Mesendoderm (in vitro differentiated cells): Measurements from ENCODE around the gene ADM5.

ENCODE experiments used
- DNase-seq: peaks from one replicate; pipeline ENCODE4 v3.0.0; 2013
- H2AK5ac ChIP-seq: 2 replicates; pipeline ENCODE4 v1.6.1; 2013; ENCODE audit warnings: low read length, inconsistent platforms
- H2BK120ac ChIP-seq: 2 replicates; pipeline ENCODE4 v1.6.1; 2013; ENCODE audit warnings: low read depth, mild to moderate bottlenecking, low read length, moderate library complexity, mixed read lengths
- H2BK15ac ChIP-seq: replicated peaks from 2 replicates; pipeline ENCODE4 v1.6.1; 2013; ENCODE audit warnings: low read depth, mild to moderate bottlenecking, moderate library complexity
- H2BK5ac ChIP-seq: 2 replicates; pipeline ENCODE4 v1.6.1; 2013; ENCODE audit warnings: low read length, inconsistent platforms
- H3K18ac ChIP-seq: 2 replicates; pipeline ENCODE4 v1.6.1; 2013; ENCODE audit warnings: mild to moderate bottlenecking, low read length, mixed read lengths
- H3K23ac ChIP-seq: one replicate; pipeline ENCODE4 v1.6.1; 2013; ENCODE audit warnings: low read length
- H3K27ac ChIP-seq: 2 replicates; pipeline ENCODE4 v1.5.1; 2013; ENCODE audit warnings: low read depth, mild to moderate bottlenecking, inconsistent platforms, low read length, moderate library complexity
- H3K27me3 ChIP-seq: 2 replicates; pipeline ENCODE4 v1.6.1; 2013; ENCODE audit warnings: low read length, control low read depth, mild to moderate bottlenecking, inconsistent platforms; ENCODE audit not compliant: insufficient read depth, poor library complexity
- H3K36me3 ChIP-seq: 2 replicates; pipeline ENCODE4 v1.6.1; 2013; ENCODE audit warnings: low read length, inconsistent platforms; ENCODE audit not compliant: control insufficient read depth, insufficient read depth
- H3K4ac ChIP-seq: one replicate; pipeline ENCODE4 v1.6.1; 2013; ENCODE audit warnings: low read depth, mild to moderate bottlenecking, low read length, moderate library complexity
- H3K4me1 ChIP-seq: 2 replicates; pipeline ENCODE4 v1.6.1; 2013; ENCODE audit warnings: low read depth, low read length, inconsistent platforms; ENCODE audit not compliant: control insufficient read depth
- H3K4me2 ChIP-seq: 2 replicates; pipeline ENCODE4 v1.6.1; 2013; ENCODE audit warnings: low read length
- H3K4me3 ChIP-seq: 2 replicates; pipeline ENCODE4 v1.5.1; 2013; ENCODE audit warnings: mild to moderate bottlenecking, low read length
- H3K56ac ChIP-seq: one replicate; pipeline ENCODE4 v1.6.1; 2013; ENCODE audit warnings: low read length
- H3K79me1 ChIP-seq: 2 replicates; pipeline ENCODE4 v1.6.1; 2013; ENCODE audit warnings: low read length, inconsistent platforms
- H3K79me2 ChIP-seq: 2 replicates; pipeline ENCODE4 v1.6.1; 2013; ENCODE audit warnings: mild to moderate bottlenecking, low read length; ENCODE audit not compliant: control insufficient read depth, insufficient read depth
- H3K9ac ChIP-seq: 2 replicates; pipeline ENCODE4 v1.6.1; 2013; ENCODE audit warnings: low read length, inconsistent platforms
- H4K5ac ChIP-seq: one replicate; pipeline ENCODE4 v1.6.1; 2013; ENCODE audit warnings: low read length
- H4K8ac ChIP-seq: one replicate; pipeline ENCODE4 v1.6.1; 2013; ENCODE audit warnings: low read depth, mild to moderate bottlenecking, control low read depth, low read length, moderate library complexity
- WGBS: extraction: QIAGEN DNeasy Blood & Tissue Kit; methylation state at CpG from one replicate; pipeline ENCODE4 v1.1.7; 2013; ENCODE audit warnings: low lambda C conversion rate, missing lambda C conversion rate; ENCODE audit not compliant: insufficient coverage; ENCODE audit errors: extremely low coverage; 5-methylcytosine and 5-hydroxymethylcytosine counted together

ADM5 gene

DNA sequence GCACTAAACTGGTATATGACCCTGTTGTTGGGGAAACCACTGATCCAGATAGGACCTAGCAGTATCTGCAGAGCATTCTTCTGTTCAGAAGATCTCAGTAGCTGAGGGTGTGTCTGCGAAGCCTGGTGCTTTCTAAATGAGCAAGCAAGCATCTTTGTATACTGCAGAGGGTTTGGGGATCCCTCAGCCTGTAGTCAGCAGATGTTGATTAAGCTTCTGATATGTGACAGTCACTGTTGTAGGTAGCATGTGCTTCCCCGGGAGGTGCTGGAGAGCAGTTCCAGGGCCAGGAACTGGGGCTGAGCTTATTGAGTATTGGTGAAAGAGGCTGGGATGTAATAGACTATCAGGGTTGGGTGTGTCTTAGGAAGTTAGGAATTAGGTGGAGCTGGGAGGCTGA, 45.9 kb upstream of the ADM5 start:
- peaks cover 31% of the 10 kb centered on the region for H3K79me2 ChIP-seq
- H2BK120ac ChIP-seq = no peak overlapping the region
- no peak overlapping the region for H3K27ac ChIP-seq
- H3K27me3 ChIP-seq = no peaks in the 10 kb centered on the region
- H3K79me1 ChIP-seq = peaks cover 27% of the 10 kb centered on the region
- no peak overlapping the region for H2AK5ac ChIP-seq
- H3K9ac ChIP-seq = peak overlapping the region; percentile 2
- WGBS = no CpG with 5 or more reads among the region's 2 CpGs
- H3K4me1 ChIP-seq = peaks cover 2% of the 10 kb centered on the region
- no peak overlapping the region for H4K8ac ChIP-seq
- H3K56ac ChIP-seq = no peak overlapping the region
- no peak overlapping the region for H4K5ac ChIP-seq
- H3K4ac ChIP-seq = no peak overlapping the region
- H3K23ac ChIP-seq = no peak overlapping the region
- H3K4me2 ChIP-seq = no peak overlapping the region
- no peak overlapping the region for H2BK15ac ChIP-seq
- H3K4me3 ChIP-seq = no peak overlapping the region
- DNase-seq = peak; percentile 48
- peaks cover 9% of the 10 kb centered on the region for H3K36me3 ChIP-seq
- H2BK5ac ChIP-seq = no peak overlapping the region
- H3K18ac ChIP-seq = no peak overlapping the region

DNA sequence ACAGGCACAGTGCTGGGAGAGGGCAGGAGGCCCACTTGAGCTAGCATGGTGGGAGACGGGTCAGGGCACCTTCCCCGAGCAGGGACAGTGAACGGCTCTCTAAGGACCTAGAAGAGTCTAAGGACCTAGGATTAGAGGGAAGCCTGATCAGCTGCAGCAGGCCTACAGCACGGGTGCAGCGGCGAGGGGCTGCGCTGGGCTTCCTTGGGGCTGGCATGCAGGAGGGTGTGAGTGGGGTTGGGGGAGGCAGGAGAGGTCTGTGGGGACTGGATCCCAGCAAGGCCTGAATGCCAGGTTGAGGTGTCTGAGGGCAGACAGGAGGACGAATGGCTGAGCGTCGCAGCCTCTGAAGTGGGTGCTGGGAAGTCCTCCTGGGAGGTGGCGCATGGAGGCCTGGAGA, 43.8 kb upstream of the ADM5 start:
- H2AK5ac ChIP-seq = no peak overlapping the region
- H3K36me3 ChIP-seq = peaks cover 14% of the 10 kb centered on the region
- H3K79me1 ChIP-seq = peaks cover 31% of the 10 kb centered on the region
- H4K8ac ChIP-seq = no peak overlapping the region
- H3K56ac ChIP-seq = no peak overlapping the region
- peaks cover 33% of the 10 kb centered on the region for H3K79me2 ChIP-seq
- H3K9ac ChIP-seq = no peak overlapping the region
- no peak overlapping the region for H3K18ac ChIP-seq
- no peak for DNase-seq
- H2BK15ac ChIP-seq = no peak overlapping the region
- H3K23ac ChIP-seq = no peak overlapping the region
- H3K4me1 ChIP-seq = peaks cover 2% of the 10 kb centered on the region
- H2BK5ac ChIP-seq = no peak overlapping the region
- WGBS = no CpG with 5 or more reads among the region's 11 CpGs
- H3K4me2 ChIP-seq = no peak overlapping the region
- no peak overlapping the region for H2BK120ac ChIP-seq
- no peak overlapping the region for H3K4me3 ChIP-seq
- no peak overlapping the region for H3K4ac ChIP-seq
- no peak overlapping the region for H3K27ac ChIP-seq
- no peak overlapping the region for H4K5ac ChIP-seq
- no peaks in the 10 kb centered on the region for H3K27me3 ChIP-seq

DNA sequence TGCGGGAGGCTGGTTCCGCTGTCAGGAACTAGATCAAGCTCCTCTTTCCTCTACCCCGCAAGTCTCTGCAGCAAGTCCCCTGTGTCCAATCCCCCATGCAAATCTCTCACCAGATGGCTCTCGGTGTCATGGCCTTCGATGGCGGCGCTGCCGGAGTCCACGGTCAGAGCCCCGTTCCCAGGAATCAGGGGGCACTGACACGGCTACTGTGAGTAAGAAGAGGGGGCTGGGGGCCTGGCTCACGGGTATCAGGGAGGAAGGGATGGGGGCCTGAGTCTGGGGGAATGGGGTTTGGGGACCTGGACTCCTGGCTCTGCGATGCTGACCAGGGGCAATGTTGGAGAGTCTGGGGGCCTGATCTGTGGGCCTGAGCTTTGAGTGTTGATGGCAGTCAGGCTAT, 43.4 kb upstream of the ADM5 start:
- Histone ChIP-seq H3K4me1 (peaks cover under 1% of the 10 kb centered on the region), H3K23ac (no peak overlapping the region), H3K4ac (no peak overlapping the region), H3K27ac (no peak overlapping the region), H2BK5ac (no peak overlapping the region), H3K27me3 (no peaks in the 10 kb centered on the region), H3K18ac (no peak overlapping the region), H2AK5ac (no peak overlapping the region), H4K5ac (no peak overlapping the region), H3K79me2 (peaks cover 33% of the 10 kb centered on the region), H3K4me3 (no peak overlapping the region), H3K36me3 (peaks cover 14% of the 10 kb centered on the region), H3K79me1 (peaks cover 31% of the 10 kb centered on the region), H3K9ac (no peak overlapping the region), H3K4me2 (no peak overlapping the region), H2BK120ac (no peak overlapping the region), H3K56ac (no peak overlapping the region), H4K8ac (no peak overlapping the region), H2BK15ac (no peak overlapping the region)
- no peak for DNase-seq
- WGBS = no CpG with 5 or more reads among the region's 13 CpGs

DNA sequence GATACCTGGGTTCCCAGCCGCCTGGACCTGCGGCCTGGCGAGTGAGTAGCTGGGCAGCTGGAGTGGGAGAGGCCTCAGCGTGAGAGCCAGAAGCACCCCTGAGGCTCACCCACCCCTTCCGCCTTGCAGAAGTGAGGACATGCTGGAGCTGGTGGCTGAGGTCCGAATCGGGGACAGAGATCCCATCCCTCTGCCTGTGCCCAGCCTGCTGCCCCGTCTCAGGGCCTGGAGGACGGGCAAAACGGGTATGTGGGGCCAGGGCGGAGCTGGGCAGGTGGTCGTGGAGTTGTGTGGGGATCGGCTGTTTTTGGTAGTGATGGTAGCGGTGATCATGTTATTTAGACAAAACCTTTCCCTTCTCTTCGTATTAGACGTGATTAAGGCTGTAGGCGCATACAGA, 42.8 kb upstream of the ADM5 start:
- Histone ChIP-seq H3K4me1 (no peaks in the 10 kb centered on the region), H4K5ac (no peak overlapping the region), H2BK15ac (no peak overlapping the region), H3K9ac (no peak overlapping the region), H3K79me2 (peaks cover 33% of the 10 kb centered on the region), H3K18ac (no peak overlapping the region), H3K27ac (no peak overlapping the region), H3K27me3 (no peaks in the 10 kb centered on the region), H4K8ac (no peak overlapping the region), H3K4me3 (no peak overlapping the region), H2AK5ac (no peak overlapping the region), H3K56ac (no peak overlapping the region), H3K4me2 (no peak overlapping the region), H2BK5ac (no peak overlapping the region), H3K23ac (no peak overlapping the region), H3K36me3 (peaks cover 14% of the 10 kb centered on the region), H3K4ac (no peak overlapping the region), H2BK120ac (no peak overlapping the region), H3K79me1 (peaks cover 31% of the 10 kb centered on the region)
- DNase-seq = no peak
- no CpG with 5 or more reads among the region's 17 CpGs for WGBS

DNA sequence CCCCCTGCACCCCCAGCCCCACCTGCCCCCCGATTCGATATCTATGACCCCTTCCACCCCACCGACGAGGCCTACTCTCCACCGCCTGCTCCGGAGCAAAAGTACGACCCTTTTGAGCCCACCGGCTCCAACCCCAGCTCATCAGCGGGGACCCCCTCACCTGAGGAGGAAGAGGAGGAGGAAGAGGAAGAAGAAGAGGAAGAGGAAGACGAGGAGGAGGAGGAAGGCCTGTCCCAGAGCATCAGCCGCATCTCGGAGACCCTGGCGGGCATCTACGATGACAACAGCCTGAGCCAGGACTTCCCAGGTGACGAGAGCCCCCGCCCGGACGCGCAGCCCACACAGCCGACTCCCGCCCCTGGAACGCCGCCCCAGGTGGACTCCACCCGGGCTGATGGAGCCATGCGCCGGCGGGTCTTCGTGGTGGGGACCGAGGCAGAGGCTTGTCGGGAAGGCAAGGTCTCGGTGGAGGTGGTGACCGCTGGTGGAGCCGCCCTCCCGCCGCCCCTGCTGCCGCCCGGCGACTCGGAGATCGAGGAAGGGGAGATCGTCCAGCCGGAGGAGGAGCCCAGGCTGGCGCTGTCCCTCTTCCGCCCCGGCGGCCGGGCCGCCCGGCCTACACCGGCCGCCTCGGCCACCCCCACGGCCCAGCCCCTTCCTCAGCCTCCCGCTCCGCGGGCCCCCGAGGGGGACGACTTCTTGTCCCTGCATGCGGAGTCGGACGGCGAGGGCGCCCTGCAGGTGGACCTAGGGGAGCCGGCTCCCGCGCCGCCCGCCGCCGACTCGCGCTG, 38.2 kb upstream of the ADM5 start:
- H3K4me2 ChIP-seq = no peak overlapping the region
- no peak overlapping the region for H3K18ac ChIP-seq
- no peak overlapping the region for H2AK5ac ChIP-seq
- peaks cover 20% of the 10 kb centered on the region for H3K36me3 ChIP-seq
- no peak overlapping the region for H3K56ac ChIP-seq
- H3K27ac ChIP-seq = no peak overlapping the region
- H3K9ac ChIP-seq = no peak overlapping the region
- no peak overlapping the region for H3K23ac ChIP-seq
- no peak overlapping the region for H4K5ac ChIP-seq
- H3K4me3 ChIP-seq = no peak overlapping the region
- no CpG with 5 or more reads among the region's 72 CpGs for WGBS
- H3K79me1 ChIP-seq = peaks cover 14% of the 10 kb centered on the region
- DNase-seq = no peak
- no peak overlapping the region for H2BK15ac ChIP-seq
- peaks cover 4% of the 10 kb centered on the region for H3K79me2 ChIP-seq
- no peak overlapping the region for H4K8ac ChIP-seq
- no peak overlapping the region for H2BK5ac ChIP-seq
- H3K4ac ChIP-seq = no peak overlapping the region
- H3K27me3 ChIP-seq = no peaks in the 10 kb centered on the region
- H3K4me1 ChIP-seq = no peaks in the 10 kb centered on the region
- H2BK120ac ChIP-seq = no peak overlapping the region
